ENCODE data around the gene ACTL8.

DNA sequence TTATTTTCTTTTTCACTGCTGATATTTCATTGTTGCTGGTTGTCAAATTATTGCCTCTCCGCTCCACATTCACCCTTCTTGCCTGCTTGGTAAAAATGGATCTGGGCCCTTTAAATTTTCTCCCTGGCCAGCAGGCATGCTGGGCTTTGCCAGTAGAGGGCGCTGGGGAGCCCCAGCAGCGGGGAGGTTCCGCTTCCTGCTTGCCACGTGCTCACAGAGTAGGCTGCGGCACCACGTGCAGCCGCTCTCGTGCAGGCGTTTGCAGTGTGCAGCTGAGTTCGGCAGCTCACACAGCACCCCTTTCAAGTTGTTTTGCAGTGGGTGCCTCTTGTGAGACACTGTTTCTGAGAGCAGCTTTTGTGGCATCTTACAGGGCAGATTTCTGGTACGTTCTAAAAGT is at the start of gene ACTL8:
- TF ChIP-seq, protein P1, sequence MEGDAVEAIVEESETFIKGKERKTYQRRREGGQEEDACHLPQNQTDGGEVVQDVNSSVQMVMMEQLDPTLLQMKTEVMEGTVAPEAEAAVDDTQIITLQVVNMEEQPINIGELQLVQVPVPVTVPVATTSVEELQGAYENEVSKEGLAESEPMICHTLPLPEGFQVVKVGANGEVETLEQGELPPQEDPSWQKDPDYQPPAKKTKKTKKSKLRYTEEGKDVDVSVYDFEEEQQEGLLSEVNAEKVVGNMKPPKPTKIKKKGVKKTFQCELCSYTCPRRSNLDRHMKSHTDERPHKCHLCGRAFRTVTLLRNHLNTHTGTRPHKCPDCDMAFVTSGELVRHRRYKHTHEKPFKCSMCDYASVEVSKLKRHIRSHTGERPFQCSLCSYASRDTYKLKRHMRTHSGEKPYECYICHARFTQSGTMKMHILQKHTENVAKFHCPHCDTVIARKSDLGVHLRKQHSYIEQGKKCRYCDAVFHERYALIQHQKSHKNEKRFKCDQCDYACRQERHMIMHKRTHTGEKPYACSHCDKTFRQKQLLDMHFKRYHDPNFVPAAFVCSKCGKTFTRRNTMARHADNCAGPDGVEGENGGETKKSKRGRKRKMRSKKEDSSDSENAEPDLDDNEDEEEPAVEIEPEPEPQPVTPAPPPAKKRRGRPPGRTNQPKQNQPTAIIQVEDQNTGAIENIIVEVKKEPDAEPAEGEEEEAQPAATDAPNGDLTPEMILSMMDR (IDR thresholded peaks at IDR 0.05), result peak in 1 of 6 experiments; percentile 15
- TF ChIP-seq POLR2A (IDR thresholded peaks at IDR 0.05), result no peak

All from esophagus squamous epithelium (tissue), 4 donors.